ENCODE measurements around the gene COMT.

COMT gene

GRCh38 chr22:19992481-19992911 is 50.9 kb downstream of the COMT start:
- no peak overlapping the region for H4K12ac ChIP-seq (ENCODE audit: low read depth, low read length)
- H3K14ac ChIP-seq (ENCODE audit: low read length) = no peak overlapping the region
- no peak overlapping the region for H4K8ac ChIP-seq (ENCODE audit: low read depth, low read length)
- no peaks in the 10 kb centered on the region for H3K79me2 ChIP-seq (ENCODE audit: control insufficient read depth, insufficient read depth, low read length, poor library complexity)
- no peak overlapping the region for H2AK5ac ChIP-seq (ENCODE audit: low read length)
- H2BK5ac ChIP-seq (ENCODE audit: low read depth, low read length, poor library complexity) = no peak overlapping the region
- no peak overlapping the region for H3K4me2 ChIP-seq (ENCODE audit: low read length)
- DNase-seq = no peak
- no peak overlapping the region for H3K18ac ChIP-seq (ENCODE audit: low read length)
- H2BK120ac ChIP-seq (ENCODE audit: insufficient read depth, low read length, poor library complexity) = no peak overlapping the region
- no peak overlapping the region for H2AFZ ChIP-seq (ENCODE audit: insufficient read depth, low read length, poor library complexity)
- no peaks in the 10 kb centered on the region for H3K27me3 ChIP-seq (ENCODE audit: insufficient read depth, low read length)
- no peak overlapping the region for H3K4me3 ChIP-seq (ENCODE audit: low read depth, low read length)
- H3K9me3 ChIP-seq (ENCODE audit: insufficient read depth, low read depth, low read length) = no peaks in the 10 kb centered on the region
- H2BK12ac ChIP-seq (ENCODE audit: low read length) = no peak overlapping the region
- no CpG with 5 or more reads among the region's 7 CpGs for WGBS (ENCODE audit: extremely low coverage, insufficient coverage, insufficient read length)
- no peak overlapping the region for H3K4ac ChIP-seq (ENCODE audit: low read depth, low read length)
- no peak overlapping the region for H3K27ac ChIP-seq (ENCODE audit: low read depth, low read length)
- H3K9ac ChIP-seq (ENCODE audit: low read length) = no peak overlapping the region
- no peak overlapping the region for H4K91ac ChIP-seq (ENCODE audit: low read depth, low read length)
- no peaks in the 10 kb centered on the region for H3K4me1 ChIP-seq (ENCODE audit: control insufficient read depth in 1 of 2, insufficient read depth in 2 of 2, low read length in 2 of 2)
- no peaks in the 10 kb centered on the region for H3K36me3 ChIP-seq (ENCODE audit: control insufficient read depth in 1 of 2, insufficient read depth in 2 of 2, low read length in 2 of 2)
- no peaks in the 10 kb centered on the region for H3K79me1 ChIP-seq (ENCODE audit: low read length)
- no peak overlapping the region for H3K23ac ChIP-seq (ENCODE audit: low read length)

GRCh38 chr22:19992921-19993355 is 51.4 kb downstream of the COMT start:
- Histone ChIP-seq H4K8ac (ENCODE audit: low read depth, low read length) (no peak overlapping the region), H3K79me2 (ENCODE audit: control insufficient read depth, insufficient read depth, low read length, poor library complexity) (no peaks in the 10 kb centered on the region), H4K91ac (ENCODE audit: low read depth, low read length) (no peak overlapping the region), H2BK120ac (ENCODE audit: insufficient read depth, low read length, poor library complexity) (no peak overlapping the region), H3K36me3 (ENCODE audit: control insufficient read depth in 1 of 2, insufficient read depth in 2 of 2, low read length in 2 of 2) (no peaks in the 10 kb centered on the region), H3K27ac (ENCODE audit: low read depth, low read length) (no peak overlapping the region), H2AK5ac (ENCODE audit: low read length) (no peak overlapping the region), H3K4ac (ENCODE audit: low read depth, low read length) (no peak overlapping the region), H3K4me2 (ENCODE audit: low read length) (no peak overlapping the region), H4K12ac (ENCODE audit: low read depth, low read length) (no peak overlapping the region), H3K4me1 (ENCODE audit: control insufficient read depth in 1 of 2, insufficient read depth in 2 of 2, low read length in 2 of 2) (no peaks in the 10 kb centered on the region), H3K18ac (ENCODE audit: low read length) (no peak overlapping the region), H3K9ac (ENCODE audit: low read length) (no peak overlapping the region), H2BK12ac (ENCODE audit: low read length) (no peak overlapping the region), H3K4me3 (ENCODE audit: low read depth, low read length) (no peak overlapping the region), H3K23ac (ENCODE audit: low read length) (no peak overlapping the region), H2AFZ (ENCODE audit: insufficient read depth, low read length, poor library complexity) (no peak overlapping the region), H2BK5ac (ENCODE audit: low read depth, low read length, poor library complexity) (no peak overlapping the region), H3K27me3 (ENCODE audit: insufficient read depth, low read length) (no peaks in the 10 kb centered on the region), H3K9me3 (ENCODE audit: insufficient read depth, low read depth, low read length) (peaks cover 2% of the 10 kb centered on the region), H3K14ac (ENCODE audit: low read length) (no peak overlapping the region), H3K79me1 (ENCODE audit: low read length) (no peaks in the 10 kb centered on the region)
- peak in 1 of 2 donors; percentile 35 for DNase-seq
- WGBS (ENCODE audit: extremely low coverage, insufficient coverage, insufficient read length) = no CpG with 5 or more reads among the region's 6 CpGs

GRCh38 chr22:19993926-19994325 is 52.4 kb downstream of the COMT start:
- Histone ChIP-seq H3K9me3 (ENCODE audit: insufficient read depth, low read depth, low read length) (peaks cover 2% of the 10 kb centered on the region), H3K9ac (ENCODE audit: low read length) (no peak overlapping the region), H2AFZ (ENCODE audit: insufficient read depth, low read length, poor library complexity) (no peak overlapping the region), H3K23ac (ENCODE audit: low read length) (no peak overlapping the region), H3K18ac (ENCODE audit: low read length) (no peak overlapping the region), H3K4me3 (ENCODE audit: low read depth, low read length) (no peak overlapping the region), H3K27ac (ENCODE audit: low read depth, low read length) (no peak overlapping the region), H3K36me3 (ENCODE audit: control insufficient read depth in 1 of 2, insufficient read depth in 2 of 2, low read length in 2 of 2) (no peaks in the 10 kb centered on the region), H3K4me2 (ENCODE audit: low read length) (no peak overlapping the region), H4K91ac (ENCODE audit: low read depth, low read length) (no peak overlapping the region), H3K27me3 (ENCODE audit: insufficient read depth, low read length) (no peaks in the 10 kb centered on the region), H2BK120ac (ENCODE audit: insufficient read depth, low read length, poor library complexity) (no peak overlapping the region), H3K79me2 (ENCODE audit: control insufficient read depth, insufficient read depth, low read length, poor library complexity) (no peaks in the 10 kb centered on the region), H3K4me1 (ENCODE audit: control insufficient read depth in 1 of 2, insufficient read depth in 2 of 2, low read length in 2 of 2) (peaks cover 0 to 2% of the 10 kb centered on the region in 2 experiments), H2BK12ac (ENCODE audit: low read length) (no peak overlapping the region), H2AK5ac (ENCODE audit: low read length) (no peak overlapping the region), H3K14ac (ENCODE audit: low read length) (no peak overlapping the region), H4K12ac (ENCODE audit: low read depth, low read length) (no peak overlapping the region), H3K4ac (ENCODE audit: low read depth, low read length) (no peak overlapping the region), H2BK5ac (ENCODE audit: low read depth, low read length, poor library complexity) (no peak overlapping the region), H3K79me1 (ENCODE audit: low read length) (no peaks in the 10 kb centered on the region), H4K8ac (ENCODE audit: low read depth, low read length) (no peak overlapping the region)
- DNase-seq = no peak
- no CpG with 5 or more reads among the region's 7 CpGs for WGBS (ENCODE audit: extremely low coverage, insufficient coverage, insufficient read length)

- Histone ChIP-seq H3K18ac (ENCODE audit: low read length) (no peak overlapping the region), H3K27ac (ENCODE audit: low read depth, low read length) (no peak overlapping the region), H3K4me1 (ENCODE audit: control insufficient read depth in 1 of 2, insufficient read depth in 2 of 2, low read length in 2 of 2) (peaks cover 0 to 2% of the 10 kb centered on the region in 2 experiments), H2BK5ac (ENCODE audit: low read depth, low read length, poor library complexity) (no peak overlapping the region), H4K91ac (ENCODE audit: low read depth, low read length) (no peak overlapping the region), H4K12ac (ENCODE audit: low read depth, low read length) (no peak overlapping the region), H3K14ac (ENCODE audit: low read length) (no peak overlapping the region), H3K23ac (ENCODE audit: low read length) (no peak overlapping the region), H3K36me3 (ENCODE audit: control insufficient read depth in 1 of 2, insufficient read depth in 2 of 2, low read length in 2 of 2) (no peaks in the 10 kb centered on the region), H2BK12ac (ENCODE audit: low read length) (no peak overlapping the region), H2BK120ac (ENCODE audit: insufficient read depth, low read length, poor library complexity) (no peak overlapping the region), H3K79me1 (ENCODE audit: low read length) (no peaks in the 10 kb centered on the region), H3K4ac (ENCODE audit: low read depth, low read length) (no peak overlapping the region), H3K9me3 (ENCODE audit: insufficient read depth, low read depth, low read length) (peaks cover 2% of the 10 kb centered on the region), H3K79me2 (ENCODE audit: control insufficient read depth, insufficient read depth, low read length, poor library complexity) (no peaks in the 10 kb centered on the region), H3K27me3 (ENCODE audit: insufficient read depth, low read length) (no peaks in the 10 kb centered on the region), H3K4me3 (ENCODE audit: low read depth, low read length) (peak overlapping the region; percentile 62), H3K4me2 (ENCODE audit: low read length) (no peak overlapping the region), H2AK5ac (ENCODE audit: low read length) (no peak overlapping the region), H3K9ac (ENCODE audit: low read length) (no peak overlapping the region), H4K8ac (ENCODE audit: low read depth, low read length) (no peak overlapping the region), H2AFZ (ENCODE audit: insufficient read depth, low read length, poor library complexity) (no peak overlapping the region)
- 100% methylated on average over 4 of the region's 12 CpGs for WGBS (ENCODE audit: extremely low coverage, insufficient coverage, insufficient read length)
- no peak for DNase-seq
These were observed 53.5 kb downstream of the COMT start for GRCh38 chr22:19994851-19995610.
